Neural cell (in vitro differentiated cells): ENCODE results near the gene HOXA7.

Experiments used
- EP300 ChIP-seq: fragments of 450-650 bp; conservative IDR thresholded peaks from 2 replicates; pipeline ENCODE4 v1.6.1; 2014; ENCODE audit warnings: antibody characterized with exemption, mild to moderate bottlenecking, moderate library complexity; ENCODE audit not compliant: poor library complexity, severe bottlenecking
- RAD21 ChIP-seq: fragments of 450-650 bp; conservative IDR thresholded peaks from 2 replicates; pipeline ENCODE4 v1.6.1; 2014; ENCODE audit warnings: antibody characterized with exemption, mild to moderate bottlenecking, moderate library complexity
- SMC3 ChIP-seq: fragments of 450-650 bp; conservative IDR thresholded peaks from 2 replicates; pipeline ENCODE4 v1.6.1; 2014; ENCODE audit warnings: antibody characterized with exemption, mild to moderate bottlenecking, moderate library complexity; ENCODE audit not compliant: poor library complexity

GRCh38 chr7:27141923-27142579 is 14.4 kb downstream of the HOXA7 start:
- TF ChIP-seq EP300 (no peak), RAD21 (no peak), SMC3 (no peak)
